Gastrocnemius medialis (tissue), 4 donors: ENCODE results near the gene CAPNS2.

ENCODE experiments used
- CTCF ChIP-seq, 5 experiments: fragments of 450-650 bp in 3 of 5; fragments of 200-600 bp in 2 of 5; sonication (generic) in 2 of 5; IDR thresholded peaks in 4 of 5; conservative IDR thresholded peaks in 1 of 5; 1 replicate in 4 of 5; 2 replicates in 1 of 5; pipeline ENCODE4 v1.5.1; 2016 to 2019; ENCODE audit warnings: antibody characterized with exemption in 5 of 5, mild to moderate bottlenecking in 3 of 5, moderate library complexity in 3 of 5
- POLR2A ChIP-seq, 2 donors: fragments of 450-650 bp; IDR thresholded peaks; one replicate each; pipeline ENCODE4 v1.6.1; 2017; ENCODE audit warnings: antibody characterized with exemption in 2 of 2, mild to moderate bottlenecking in 2 of 2, moderate library complexity in 2 of 2

- no peak for TF ChIP-seq CTCF (IDR thresholded peaks at IDR 0.05 in 4 of 5, conservative IDR thresholded peaks at IDR 0.05 in 1 of 5)
- TF ChIP-seq POLR2A (IDR thresholded peaks at IDR 0.05) = no peak
Observed at GRCh38 chr16:55565086-55565485, 1.4 kb upstream of the CAPNS2 start.
